Neural crest cell (in vitro differentiated cells): ENCODE measurements around the gene CEP44. TPM values are rescaled to one million over a fixed set of nuclear protein-coding genes. Genes with fewer than 3 reads are reported as not detected.
"Not testable (repeated sequence)": the region's sequence is repeated elsewhere in the genome, so short reads cannot be mapped to it uniquely, and the experiment has no call there.

Experiments used
- DNase-seq: peaks from one replicate; pipeline ENCODE4 v3.0.0; 2021; ENCODE audit warnings: low read depth, mixed read lengths, low spot score
- H3K27ac Mint-ChIP-seq: one replicate; pipeline ENCODE4 v1.8.0; 2021; ENCODE audit warnings: mild to moderate bottlenecking, mixed read lengths; ENCODE audit not compliant: unreplicated experiment
- H3K27me3 Mint-ChIP-seq: 2 replicates; pipeline ENCODE4 v1.8.0; 2021; ENCODE audit warnings: low read depth, mild to moderate bottlenecking, mixed read lengths
- H3K36me3 Mint-ChIP-seq: 2 replicates; pipeline ENCODE4 v1.8.0; 2021; ENCODE audit warnings: low read depth, mild to moderate bottlenecking, mixed read lengths
- H3K4me1 Mint-ChIP-seq: 2 replicates; pipeline ENCODE4 v1.8.0; 2021; ENCODE audit warnings: mixed read lengths
- H3K4me3 Mint-ChIP-seq: one replicate; pipeline ENCODE4 v1.8.0; 2021; ENCODE audit warnings: mild to moderate bottlenecking, mixed read lengths
- H3K9me3 Mint-ChIP-seq: 2 replicates; pipeline ENCODE4 v1.8.0; 2021; ENCODE audit warnings: mixed read lengths
- total RNA-seq: library from RNA; stranded (reverse); gene quantifications from 2 replicates; pipeline ENCODE4 v1.2.1, GENCODE V29; 2021
- TF ChIP-seq, protein P1 (sequence below): fragments of 200-600 bp; sonication (generic); conservative IDR thresholded peaks from 2 replicates; pipeline ENCODE4 v1.5.0; 2021; ENCODE audit warnings: antibody characterized with exemption, mild to moderate bottlenecking

CEP44 gene
- total RNA-seq, 1 donor from 2014 or later = 19.8 TPM

- no peak for DNase-seq
- peaks cover 11% of the 10 kb centered on the region for H3K36me3 Mint-ChIP-seq
- H3K9me3 Mint-ChIP-seq = peaks cover 10% of the 10 kb centered on the region
- no peak overlapping the region for H3K27ac Mint-ChIP-seq
- no peaks in the 10 kb centered on the region for H3K27me3 Mint-ChIP-seq
- TF ChIP-seq, protein P1, sequence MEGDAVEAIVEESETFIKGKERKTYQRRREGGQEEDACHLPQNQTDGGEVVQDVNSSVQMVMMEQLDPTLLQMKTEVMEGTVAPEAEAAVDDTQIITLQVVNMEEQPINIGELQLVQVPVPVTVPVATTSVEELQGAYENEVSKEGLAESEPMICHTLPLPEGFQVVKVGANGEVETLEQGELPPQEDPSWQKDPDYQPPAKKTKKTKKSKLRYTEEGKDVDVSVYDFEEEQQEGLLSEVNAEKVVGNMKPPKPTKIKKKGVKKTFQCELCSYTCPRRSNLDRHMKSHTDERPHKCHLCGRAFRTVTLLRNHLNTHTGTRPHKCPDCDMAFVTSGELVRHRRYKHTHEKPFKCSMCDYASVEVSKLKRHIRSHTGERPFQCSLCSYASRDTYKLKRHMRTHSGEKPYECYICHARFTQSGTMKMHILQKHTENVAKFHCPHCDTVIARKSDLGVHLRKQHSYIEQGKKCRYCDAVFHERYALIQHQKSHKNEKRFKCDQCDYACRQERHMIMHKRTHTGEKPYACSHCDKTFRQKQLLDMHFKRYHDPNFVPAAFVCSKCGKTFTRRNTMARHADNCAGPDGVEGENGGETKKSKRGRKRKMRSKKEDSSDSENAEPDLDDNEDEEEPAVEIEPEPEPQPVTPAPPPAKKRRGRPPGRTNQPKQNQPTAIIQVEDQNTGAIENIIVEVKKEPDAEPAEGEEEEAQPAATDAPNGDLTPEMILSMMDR = no peak
- peak overlapping the region; percentile 14 for H3K4me3 Mint-ChIP-seq
- peaks cover 27% of the 10 kb centered on the region for H3K4me1 Mint-ChIP-seq
These were observed 3.2 kb downstream of the CEP44 start for GRCh38 chr4:174286870-174287269.

DNA sequence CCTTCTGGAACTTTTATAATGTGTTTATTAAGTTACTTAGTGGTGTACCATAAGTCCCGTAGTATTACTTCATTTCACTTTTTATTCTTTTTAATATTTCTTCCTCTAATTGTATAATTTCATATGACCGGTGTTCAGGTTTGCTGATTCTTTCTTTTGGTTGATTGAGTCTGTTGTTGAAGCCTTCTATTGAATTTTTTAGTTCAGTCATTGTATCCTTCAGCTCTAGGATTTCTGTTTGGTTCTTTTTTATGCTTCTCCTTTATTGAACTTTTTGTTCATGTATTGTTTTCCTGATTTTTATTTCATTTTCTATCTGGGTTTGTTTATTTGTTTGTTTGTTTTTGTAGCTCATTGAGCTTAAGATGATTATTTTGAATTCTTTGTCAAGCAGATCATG is 8.8 kb downstream of the CEP44 start:
- H3K4me1 Mint-ChIP-seq = no peaks in the 10 kb centered on the region
- TF ChIP-seq, protein P1 = no peak

DNA sequence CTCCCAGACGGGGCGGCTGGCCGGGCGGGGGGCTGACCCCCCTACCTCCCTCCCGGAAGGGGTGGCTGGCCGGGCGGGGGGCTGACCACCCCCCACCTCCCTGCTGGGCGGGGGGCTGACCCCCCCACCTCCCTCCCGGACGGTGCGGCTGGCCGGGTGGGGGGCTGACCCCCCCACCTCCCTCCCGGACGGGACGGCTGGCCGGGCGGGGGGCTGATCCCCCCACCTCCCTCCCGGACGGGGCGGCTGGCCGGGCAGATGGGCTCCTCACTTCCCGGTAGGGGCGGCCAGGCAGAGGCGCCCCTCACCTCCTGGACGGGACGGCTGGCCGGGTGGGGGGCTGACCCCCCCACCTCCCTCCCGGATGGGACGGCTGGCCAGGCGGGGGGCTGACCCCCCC is 10.9 kb downstream of the CEP44 start:
- not testable (repeated sequence) for H3K4me3 Mint-ChIP-seq, H3K4me1 Mint-ChIP-seq, H3K27me3 Mint-ChIP-seq, H3K27ac Mint-ChIP-seq, DNase-seq
- Mint-ChIP-seq H3K36me3 (peaks cover 48% of the 10 kb centered on the region), H3K9me3 (peaks cover 18% of the 10 kb centered on the region)

More for the DNA sequence above, 8.8 kb downstream of the CEP44 start:
- Mint-ChIP-seq H3K4me3 (no peak overlapping the region), H3K36me3 (peaks cover 45% of the 10 kb centered on the region), H3K27ac (no peak overlapping the region), H3K9me3 (peaks cover 18% of the 10 kb centered on the region), H3K27me3 (no peaks in the 10 kb centered on the region)
- no peak for DNase-seq

GRCh38 chr4:174295142-174295541 is 11.4 kb downstream of the CEP44 start:
- peaks cover 18% of the 10 kb centered on the region for H3K9me3 Mint-ChIP-seq
- H3K27me3 Mint-ChIP-seq, H3K4me3 Mint-ChIP-seq, H3K27ac Mint-ChIP-seq, H3K4me1 Mint-ChIP-seq, DNase-seq: not testable (repeated sequence)
- peaks cover 52% of the 10 kb centered on the region for H3K36me3 Mint-ChIP-seq

DNA sequence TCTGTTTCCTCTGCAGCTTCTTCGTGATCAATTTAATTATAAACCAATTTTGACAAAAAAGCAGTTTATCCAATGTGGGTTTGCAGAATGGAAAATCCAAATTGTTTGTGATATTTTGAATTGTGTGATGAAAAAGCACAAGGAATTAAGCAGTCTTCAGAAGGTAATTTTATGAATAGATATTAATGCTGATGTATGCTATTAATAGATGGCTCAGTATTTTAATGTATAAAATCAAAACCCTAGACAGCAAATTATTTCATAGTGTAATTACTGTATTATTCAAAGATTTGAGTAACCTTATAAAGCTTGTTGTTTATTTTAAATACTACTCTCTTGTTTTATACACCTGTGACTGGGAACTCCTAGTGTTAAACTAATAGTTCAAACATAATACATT is 20.0 kb downstream of the CEP44 start:
- Mint-ChIP-seq H3K4me3 (no peak overlapping the region), H3K4me1 (no peaks in the 10 kb centered on the region), H3K27me3 (no peaks in the 10 kb centered on the region), H3K36me3 (peaks cover 7% of the 10 kb centered on the region), H3K9me3 (no peaks in the 10 kb centered on the region), H3K27ac (no peak overlapping the region)
- no peak for DNase-seq
- TF ChIP-seq, protein P1 = no peak

DNA sequence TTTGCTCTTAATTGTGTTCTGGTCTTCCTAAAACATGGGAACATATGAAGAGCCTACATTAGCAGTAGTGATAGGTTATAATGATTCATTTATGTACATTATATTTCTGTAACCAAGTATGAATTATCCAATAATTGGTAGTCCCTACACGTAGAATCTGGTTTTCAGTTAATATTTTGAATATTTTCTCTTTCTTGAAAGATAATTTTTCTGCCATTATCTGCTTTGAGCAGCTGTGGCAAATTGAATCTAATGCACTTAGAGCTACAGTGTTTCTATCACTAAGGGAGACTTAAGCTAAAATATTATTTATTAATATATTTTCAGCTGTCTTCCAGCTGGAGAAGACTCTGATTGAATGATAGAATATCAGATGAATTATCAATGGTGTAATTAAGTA is 21.0 kb downstream of the CEP44 start:
- H3K27ac Mint-ChIP-seq = no peak overlapping the region
- H3K9me3 Mint-ChIP-seq = no peaks in the 10 kb centered on the region
- no peak for DNase-seq
- TF ChIP-seq, protein P1 = no peak
- no peaks in the 10 kb centered on the region for H3K27me3 Mint-ChIP-seq
- no peaks in the 10 kb centered on the region for H3K4me1 Mint-ChIP-seq
- peaks cover 6% of the 10 kb centered on the region for H3K36me3 Mint-ChIP-seq
- H3K4me3 Mint-ChIP-seq = no peak overlapping the region

DNA sequence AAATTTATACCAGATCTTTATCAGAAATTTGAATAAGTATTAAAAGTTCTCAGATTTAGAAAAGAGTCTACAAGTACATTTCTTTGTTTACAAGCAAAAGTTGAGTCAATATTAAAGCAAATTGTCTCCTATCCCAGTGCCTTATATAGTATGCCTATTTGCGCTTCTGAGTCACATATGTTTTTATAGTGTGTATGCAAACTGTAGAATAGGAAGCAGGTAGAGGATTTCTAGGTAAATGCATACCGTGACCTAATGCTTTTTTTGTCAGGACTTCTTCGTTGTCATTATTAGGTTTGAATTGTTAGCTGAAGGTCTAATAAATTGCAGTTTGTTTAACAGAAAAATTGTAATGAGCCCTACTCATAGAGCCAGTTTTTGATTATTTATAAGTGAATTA is 22.2 kb downstream of the CEP44 start:
- Mint-ChIP-seq H3K36me3 (peaks cover 2% of the 10 kb centered on the region), H3K27ac (no peak overlapping the region), H3K9me3 (no peaks in the 10 kb centered on the region), H3K4me3 (no peak overlapping the region), H3K4me1 (no peaks in the 10 kb centered on the region), H3K27me3 (no peaks in the 10 kb centered on the region)
- no peak for DNase-seq
- TF ChIP-seq, protein P1 = no peak
